HepG2 (cell line): ENCODE data around the gene NR1H3. TPM values are rescaled to one million over a fixed set of nuclear protein-coding genes. Genes with fewer than 3 reads are reported as not detected.

ENCODE experiments used
- DPF2 ChIP-seq: sonication (generic); formaldehyde crosslinking; IDR thresholded peaks from 2 replicates; pipeline ENCODE4 v1.4.0; 2020; ENCODE audit warnings: mild to moderate bottlenecking, low read depth, missing genetic modification reagents, borderline replicate concordance
- ERF ChIP-seq: IDR thresholded peaks from 2 replicates; pipeline ENCODE4 v1.6.1; 2018; ENCODE audit warnings: missing biosample characterization, missing genetic modification reagents
- HNF4A ChIP-seq: sonication (generic); formaldehyde crosslinking; IDR thresholded peaks from 2 replicates; pipeline ENCODE4 v1.4.0; 2020; ENCODE audit warnings: missing genetic modification reagents
- KLF6 ChIP-seq: IDR thresholded peaks from 2 replicates; pipeline ENCODE4 v1.8.0; 2016; ENCODE audit warnings: missing biosample characterization, missing genetic modification reagents
- LCORL ChIP-seq, 2 experiments: fragments of 450-650 bp in 1 of 2; sonication (generic) in 1 of 2; formaldehyde crosslinking in 1 of 2; IDR thresholded peaks; 2 replicates each; pipeline versions ENCODE4 v1.5.0 to v1.6.1; 2017 to 2020; ENCODE audit warnings: antibody characterized with exemption in 1 of 2, missing genetic modification reagents in 1 of 2
- MIER2 ChIP-seq: IDR thresholded peaks from 2 replicates; pipeline ENCODE4 v1.6.1; 2016; ENCODE audit warnings: missing biosample characterization, missing genetic modification reagents
- NR1H2 ChIP-seq: sonication (generic); formaldehyde crosslinking; IDR thresholded peaks from 2 replicates; pipeline ENCODE4 v1.8.1; 2022; ENCODE audit warnings: low read depth, missing genetic modification reagents, borderline replicate concordance
- PHF20 ChIP-seq: sonication (generic); formaldehyde crosslinking; IDR thresholded peaks from 2 replicates; pipeline ENCODE4 v1.5.0; 2020; ENCODE audit warnings: mild to moderate bottlenecking, missing genetic modification reagents
- POGZ ChIP-seq: sonication (generic); formaldehyde crosslinking; IDR thresholded peaks from 2 replicates; pipeline ENCODE4 v1.4.0; 2020; ENCODE audit warnings: mild to moderate bottlenecking, missing genetic modification reagents
- PRDM15 ChIP-seq: sonication (generic); formaldehyde crosslinking; IDR thresholded peaks from 2 replicates; pipeline ENCODE4 v1.4.0; 2020; ENCODE audit warnings: missing genetic modification reagents
- RELA ChIP-seq: sonication (generic); formaldehyde crosslinking; IDR thresholded peaks from 2 replicates; pipeline ENCODE4 v1.4.0; 2020; ENCODE audit warnings: missing genetic modification reagents
- SMAD9 ChIP-seq: sonication (generic); formaldehyde crosslinking; IDR thresholded peaks from 2 replicates; pipeline ENCODE4 v1.5.1; 2020; ENCODE audit warnings: mild to moderate bottlenecking, missing genetic modification reagents
- STAT6 ChIP-seq: sonication (generic); formaldehyde crosslinking; IDR thresholded peaks from 2 replicates; pipeline ENCODE4 v1.4.0; 2020; ENCODE audit warnings: missing genetic modification reagents, mild to moderate bottlenecking, borderline replicate concordance
- YEATS4 ChIP-seq: sonication (generic); formaldehyde crosslinking; IDR thresholded peaks from 2 replicates; pipeline ENCODE4 v1.4.0; 2020; ENCODE audit warnings: missing genetic modification reagents, borderline replicate concordance
- ZNF513 ChIP-seq: sonication (generic); formaldehyde crosslinking; conservative IDR thresholded peaks from 2 replicates; pipeline ENCODE4 v1.5.0; 2020; ENCODE audit warnings: missing genetic modification reagents
- ZNF781 ChIP-seq: sonication (generic); formaldehyde crosslinking; IDR thresholded peaks from 2 replicates; pipeline ENCODE4 v1.5.1; 2020; ENCODE audit warnings: borderline replicate concordance, mild to moderate bottlenecking, missing genetic modification reagents; ENCODE audit errors: not compliant biosample characterization
- polyA plus RNA-seq, 8 experiments: library from polyadenylated mRNA; depleted of rRNA in 3 of 8; stranded (reverse) in 7 of 8; unstranded in 1 of 8; fragments of >200 nt; fragmentation: Illumina TruSeq in 4 of 8; extraction: Trizol in 4 of 8; gene quantifications; 2 replicates each; pipeline versions ENCODE4 v1.2.1 to v1.2.3, GENCODE V29; 2011 to 2016; ENCODE audit warnings: low read depth in 4 of 8, missing spikeins in 1 of 8, mixed read lengths in 1 of 8; ENCODE audit not compliant: insufficient read depth in 1 of 8
- total RNA-seq, 5 experiments: library from RNA; depleted of rRNA; stranded (reverse); fragments of >200 nt; fragmentation: Illumina TruSeq; extraction: Trizol; gene quantifications; 2 replicates each; pipeline ENCODE4 v1.2.3, GENCODE V29; 2016; ENCODE audit warnings: low read depth in 1 of 5
- TF ChIP-seq, protein P1 (sequence below): sonication (generic); formaldehyde crosslinking; IDR thresholded peaks from 2 replicates; pipeline ENCODE4 v1.4.0; 2020; ENCODE audit warnings: missing genetic modification reagents, borderline replicate concordance
- TF ChIP-seq, protein P2 (sequence below): sonication (generic); formaldehyde crosslinking; IDR thresholded peaks from 2 replicates; pipeline ENCODE4 v1.4.0; 2020; ENCODE audit warnings: missing genetic modification reagents
- TF ChIP-seq, protein P3 (sequence below): IDR thresholded peaks from 2 replicates; pipeline ENCODE4 v1.6.1; 2012; ENCODE audit warnings: inconsistent platforms

NR1H3 gene
- total and polyA plus RNA-seq, 2 of the 13 experiments (the other 11 are each of a cell fraction or from before 2014, with no cell fraction given): 41.8 to 102 TPM

- TF ChIP-seq ZNF513 (no peak), ERF (CRISPR knock-in tag) (no peak), KLF6 (CRISPR knock-in tag) (no peak), PHF20 (CRISPR knock-in tag) (no peak; the same call in 1 of the 2 replicates), SMAD9 (CRISPR knock-in tag) (no peak), STAT6 (no peak), RELA (CRISPR knock-in tag) (no peak), LCORL (IDR thresholded peaks at IDR 0.05) (no peak), LCORL (CRISPR knock-in tag; IDR thresholded peaks at IDR 0.05) (no peak), PRDM15 (CRISPR knock-in tag) (no peak), NR1H2 (CRISPR knock-in tag) (no peak), HNF4A (CRISPR knock-in tag) (no peak), ZNF781 (CRISPR knock-in tag) (no peak), YEATS4 (peak; percentile 75; the same call in 1 of the 2 replicates), DPF2 (no peak), POGZ (no peak), MIER2 (CRISPR knock-in tag) (no peak)
- TF ChIP-seq, protein P1, sequence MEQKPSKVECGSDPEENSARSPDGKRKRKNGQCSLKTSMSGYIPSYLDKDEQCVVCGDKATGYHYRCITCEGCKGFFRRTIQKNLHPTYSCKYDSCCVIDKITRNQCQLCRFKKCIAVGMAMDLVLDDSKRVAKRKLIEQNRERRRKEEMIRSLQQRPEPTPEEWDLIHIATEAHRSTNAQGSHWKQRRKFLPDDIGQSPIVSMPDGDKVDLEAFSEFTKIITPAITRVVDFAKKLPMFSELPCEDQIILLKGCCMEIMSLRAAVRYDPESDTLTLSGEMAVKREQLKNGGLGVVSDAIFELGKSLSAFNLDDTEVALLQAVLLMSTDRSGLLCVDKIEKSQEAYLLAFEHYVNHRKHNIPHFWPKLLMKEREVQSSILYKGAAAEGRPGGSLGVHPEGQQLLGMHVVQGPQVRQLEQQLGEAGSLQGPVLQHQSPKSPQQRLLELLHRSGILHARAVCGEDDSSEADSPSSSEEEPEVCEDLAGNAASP (CRISPR knock-in tag): no peak
- TF ChIP-seq, protein P2, sequence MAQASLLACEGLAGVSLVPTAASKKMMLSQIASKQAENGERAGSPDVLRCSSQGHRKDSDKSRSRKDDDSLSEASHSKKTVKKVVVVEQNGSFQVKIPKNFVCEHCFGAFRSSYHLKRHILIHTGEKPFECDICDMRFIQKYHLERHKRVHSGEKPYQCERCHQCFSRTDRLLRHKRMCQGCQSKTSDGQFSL (CRISPR knock-in tag): no peak
- TF ChIP-seq, protein P3, sequence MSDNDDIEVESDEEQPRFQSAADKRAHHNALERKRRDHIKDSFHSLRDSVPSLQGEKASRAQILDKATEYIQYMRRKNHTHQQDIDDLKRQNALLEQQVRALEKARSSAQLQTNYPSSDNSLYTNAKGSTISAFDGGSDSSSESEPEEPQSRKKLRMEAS: no peak
Observed at GRCh38 chr11:47269829-47270305, 12.1 kb downstream of the NR1H3 start, which contains the start of gene MADD (continued).
